GOT3 (cell line): ENCODE data around the gene PTK7.

Experiments used
- DNase-seq: peaks from one replicate; lab custom pipeline; 2025; ENCODE audit warnings: mixed read lengths; lab: John Stamatoyannopoulos, UW

PTK7 gene

DNA sequence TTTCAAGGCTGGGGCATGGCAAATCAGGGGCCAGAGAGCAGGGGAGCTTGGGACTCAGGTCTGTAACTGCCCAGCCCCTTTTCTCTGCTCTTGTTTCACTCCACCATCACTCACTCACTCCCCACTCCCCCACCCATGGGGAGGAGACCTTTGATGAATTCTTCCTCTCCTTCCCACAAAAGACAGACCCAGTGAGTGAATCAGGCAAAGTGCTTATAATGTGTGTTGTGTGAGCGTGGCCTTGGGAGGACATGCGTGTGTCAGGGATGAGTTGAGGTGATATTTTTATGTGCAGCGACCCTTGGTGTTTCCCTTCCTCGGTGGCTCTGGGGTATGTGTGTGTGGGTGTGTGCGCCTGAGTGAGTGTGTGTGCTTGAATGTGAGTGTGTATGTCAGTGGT, 104.9 kb downstream of the PTK7 start:
- no peak for DNase-seq

DNA sequence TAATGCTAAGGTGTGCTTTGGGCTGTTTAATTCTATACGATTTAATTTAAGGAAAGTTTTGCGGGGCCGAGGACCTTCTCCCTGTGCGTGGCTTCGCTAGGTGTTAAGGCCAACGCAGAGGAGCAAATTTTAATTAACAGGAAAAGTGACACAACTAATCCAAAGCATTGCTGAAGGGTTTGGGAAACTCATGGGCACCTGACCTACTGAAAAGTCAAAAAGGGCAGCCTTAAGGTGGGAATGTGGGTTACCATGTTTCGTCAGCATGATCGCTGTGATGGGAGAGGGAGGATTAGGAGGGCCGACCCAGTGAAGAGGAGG, 105.5 kb downstream of the PTK7 start:
- DNase-seq, result no peak

DNA sequence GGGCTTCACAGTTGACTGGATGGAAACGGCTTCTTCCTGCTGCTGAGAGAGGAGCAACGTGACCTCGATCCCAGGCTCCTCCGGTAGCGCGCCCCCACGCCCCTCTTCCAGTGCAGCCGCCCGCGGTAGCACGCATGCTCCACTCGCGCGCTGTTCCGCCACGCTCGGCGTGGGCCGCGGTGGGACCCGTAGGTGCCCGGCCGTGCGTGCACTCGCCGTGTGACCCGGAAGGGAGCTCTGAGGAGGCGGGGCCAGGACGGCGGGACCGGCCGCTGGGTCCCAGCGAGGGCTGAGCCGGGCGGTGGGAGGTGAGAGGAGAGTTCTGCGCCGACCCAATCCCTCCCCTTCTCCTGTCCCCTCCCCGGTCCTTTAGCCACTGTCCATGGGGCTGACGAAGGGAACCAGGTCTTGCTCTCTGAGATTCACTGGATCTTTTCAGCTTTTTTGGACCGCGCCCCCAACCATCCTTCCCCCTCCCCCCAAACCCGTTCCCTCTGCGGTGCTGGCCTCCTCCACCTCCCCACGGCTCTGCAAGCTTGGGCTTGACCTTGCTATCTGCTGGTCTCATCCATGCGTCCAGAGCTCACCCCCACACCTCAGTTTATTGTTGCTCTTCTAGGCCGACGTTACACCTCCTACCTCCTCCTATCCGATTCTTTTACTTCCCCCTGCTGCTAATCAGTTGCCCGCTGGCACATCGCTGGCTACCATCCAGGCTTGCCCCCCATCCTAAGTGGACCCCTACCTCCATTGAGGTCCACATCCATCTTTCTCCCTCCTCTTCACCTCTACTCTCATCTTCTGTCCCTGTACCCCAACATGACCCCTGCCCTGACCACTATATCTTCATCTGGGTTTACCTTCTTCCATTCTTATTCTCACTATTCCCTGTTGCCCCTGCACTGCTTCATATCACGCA, 106.1 kb downstream of the PTK7 start, which contains the start of gene CUL9:
CUL9 (plus strand) TSS at position 255 of the 919 bp plus-strand sequence. CDS start 2,115 bp downstream, outside the sequence.
- no peak for DNase-seq

GRCh38 chr6:43183441-43183840, 107.3 kb downstream of the PTK7 start:
- DNase-seq, result no peak

DNA sequence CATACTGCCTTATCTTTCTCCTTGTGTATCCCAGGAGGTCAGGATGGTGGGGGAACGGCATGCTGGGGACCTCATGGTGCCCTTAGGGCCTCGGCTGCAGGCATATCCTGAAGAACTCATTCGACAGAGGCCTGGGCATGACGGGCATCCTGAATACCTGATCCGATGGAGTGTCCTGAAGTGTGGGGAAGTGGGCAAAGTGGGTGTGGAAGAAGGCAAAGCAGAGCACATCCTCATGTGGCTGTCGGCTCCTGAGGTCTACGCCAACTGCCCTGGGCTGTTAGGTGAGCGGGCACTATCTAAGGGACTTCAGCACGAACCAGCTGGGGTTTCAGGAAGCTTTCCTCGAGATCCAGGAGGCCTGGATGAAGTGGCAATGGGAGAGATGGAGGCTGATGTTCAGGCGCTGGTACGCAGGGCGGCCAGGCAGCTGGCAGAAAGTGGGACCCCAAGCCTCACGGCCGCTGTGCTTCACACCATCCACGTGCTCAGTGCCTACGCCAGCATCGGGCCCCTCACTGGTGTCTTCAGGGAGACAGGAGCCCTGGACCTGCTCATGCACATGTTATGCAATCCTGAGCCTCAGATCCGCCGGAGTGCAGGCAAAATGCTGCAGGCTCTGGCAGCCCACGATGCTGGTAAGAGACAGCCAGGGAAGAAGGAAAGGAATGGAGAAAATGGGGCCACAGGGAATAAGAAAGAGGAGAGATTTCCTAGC, 108.3 kb downstream of the PTK7 start:
- no peak for DNase-seq

DNA sequence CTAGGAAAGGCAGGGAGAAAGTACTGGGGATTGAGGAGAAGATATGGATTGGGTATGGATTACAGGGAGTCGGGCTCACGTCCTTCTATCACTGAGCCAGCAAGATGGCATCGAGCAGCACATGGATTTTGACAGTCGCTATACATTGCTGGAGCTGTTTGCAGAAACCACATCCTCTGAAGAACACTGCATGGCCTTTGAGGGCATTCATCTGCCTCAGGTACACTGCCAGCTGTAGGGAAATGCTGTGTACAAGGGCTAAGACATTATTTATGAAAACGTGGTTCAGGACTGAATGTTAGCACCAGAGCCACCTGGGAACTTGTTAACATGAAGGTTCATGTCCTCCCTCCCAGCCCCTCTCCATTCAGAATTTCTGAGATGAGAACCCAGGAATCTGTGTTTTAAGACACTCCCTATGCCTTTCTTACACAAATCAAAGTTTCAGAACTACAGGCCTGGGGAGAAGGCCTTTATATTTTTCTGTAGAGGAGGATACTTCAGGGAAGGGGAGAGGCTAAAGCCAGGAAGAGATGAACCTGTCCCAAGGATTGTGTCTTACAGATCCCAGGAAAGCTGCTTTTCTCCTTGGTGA, 109.4 kb downstream of the PTK7 start:
- no peak for DNase-seq

GRCh38 chr6:43186019-43186418, 109.9 kb downstream of the PTK7 start:
- no peak for DNase-seq

DNA sequence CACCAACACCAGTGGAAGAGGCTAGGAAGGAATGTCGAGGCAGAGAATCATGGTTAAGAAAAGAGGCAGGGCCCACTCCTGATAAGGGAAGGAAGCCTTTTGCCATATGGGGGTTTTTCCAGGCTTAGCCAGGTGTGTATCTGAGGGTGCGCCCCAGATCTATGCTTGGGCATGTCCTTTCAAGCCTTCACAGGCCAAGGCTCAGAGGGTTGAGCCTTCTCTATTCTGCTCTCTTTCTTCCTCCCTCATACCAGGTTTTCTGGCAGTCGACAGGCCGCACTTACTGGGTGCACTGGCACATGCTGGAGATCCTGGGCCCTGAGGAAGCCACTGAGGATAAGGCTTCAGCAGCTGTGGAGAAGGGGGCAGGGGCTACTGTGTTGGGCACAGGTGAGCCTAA, 110.6 kb downstream of the PTK7 start:
- no peak for DNase-seq

GRCh38 chr6:43187821-43188220, 111.7 kb downstream of the PTK7 start:
- no peak for DNase-seq

DNA sequence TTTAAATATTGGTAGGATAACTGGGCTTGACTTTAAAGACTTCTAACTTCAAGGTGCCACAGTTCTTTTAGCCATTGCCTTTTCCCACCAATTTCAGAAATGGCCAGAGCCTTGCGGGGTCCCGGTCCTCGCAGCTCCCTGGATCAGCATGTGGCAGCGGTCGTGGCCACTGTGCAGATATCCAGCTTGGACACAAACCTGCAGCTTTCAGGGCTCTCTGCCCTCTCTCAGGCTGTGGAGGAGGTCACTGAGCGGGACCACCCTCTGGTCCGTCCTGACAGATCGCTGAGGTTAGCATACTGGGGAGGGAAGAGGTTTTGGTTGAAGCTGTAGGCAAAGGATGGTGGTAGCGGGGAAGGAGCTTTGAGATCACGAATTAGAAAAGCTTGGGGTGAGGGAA, 112.3 kb downstream of the PTK7 start:
- no peak for DNase-seq

DNA sequence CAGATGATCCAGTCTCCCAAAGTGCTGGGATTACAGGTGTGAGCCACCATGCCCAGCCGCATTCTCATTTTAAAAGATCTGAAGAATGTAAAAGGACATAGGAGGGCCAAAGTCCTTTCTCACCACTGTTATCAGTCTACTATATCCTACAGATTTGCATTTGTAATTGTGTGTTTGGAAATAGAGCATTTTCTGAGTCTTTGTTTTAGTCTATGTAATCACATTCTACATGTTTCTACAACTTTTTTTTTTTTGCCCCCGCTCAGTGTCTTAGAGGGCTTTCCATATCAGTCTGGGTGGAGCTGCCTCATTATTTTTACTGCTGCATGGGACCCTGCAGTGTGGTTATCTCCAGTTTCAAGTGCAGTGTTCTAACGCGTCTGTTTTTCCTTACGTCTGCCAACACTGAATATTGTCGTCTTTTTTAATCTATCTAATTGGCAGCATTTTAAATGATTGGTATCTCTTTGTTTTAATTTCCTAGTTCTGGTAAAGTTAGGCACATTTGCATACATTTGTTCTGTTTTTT, 113.7 kb downstream of the PTK7 start:
- no peak for DNase-seq

GRCh38 chr6:43192911-43193310, 116.8 kb downstream of the PTK7 start:
- no peak for DNase-seq

DNA sequence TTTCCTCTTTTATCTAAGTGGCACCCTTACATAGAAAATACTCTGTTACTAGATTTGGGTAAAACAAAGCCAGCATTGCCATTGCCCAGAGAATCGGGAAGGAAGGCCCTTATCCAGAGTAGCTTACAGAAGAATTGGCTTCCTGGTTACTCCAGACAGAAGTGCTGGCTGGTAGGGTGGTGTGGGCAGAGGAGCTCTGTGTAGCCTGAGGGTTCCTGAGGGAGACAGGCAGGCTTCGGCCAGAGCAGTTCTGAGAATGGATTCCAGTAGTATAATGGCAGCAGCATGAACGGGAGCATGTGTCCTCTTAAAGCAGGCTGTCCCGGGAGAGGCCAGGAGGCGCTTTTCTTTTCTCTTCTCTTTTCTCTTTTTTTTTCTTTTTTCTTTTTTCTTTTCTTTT, 117.8 kb downstream of the PTK7 start:
- DNase-seq, result no peak

DNA sequence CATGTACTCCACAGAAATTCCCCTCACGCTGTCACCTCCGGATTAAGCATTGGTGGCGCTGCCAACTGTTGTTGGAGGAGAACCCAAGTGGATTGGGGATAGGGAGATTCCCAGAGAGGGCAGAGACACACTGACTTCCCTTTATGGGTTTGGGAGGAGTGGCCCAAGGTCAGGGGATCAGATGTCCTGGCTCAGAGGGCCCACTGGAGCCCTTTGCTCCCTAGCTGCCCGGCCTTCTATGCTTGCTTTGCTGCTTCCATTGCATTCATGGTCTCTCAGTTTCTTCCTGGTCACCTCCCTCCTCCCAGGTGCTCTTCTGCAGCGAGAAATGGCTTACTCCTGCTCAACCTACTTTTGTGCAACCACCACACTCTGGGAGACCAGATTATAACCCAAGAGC, 120.2 kb downstream of the PTK7 start:
- no peak for DNase-seq

- DNase-seq, result no peak
Observed at GRCh38 chr6:43199912-43200311, 123.8 kb downstream of the PTK7 start.

DNA sequence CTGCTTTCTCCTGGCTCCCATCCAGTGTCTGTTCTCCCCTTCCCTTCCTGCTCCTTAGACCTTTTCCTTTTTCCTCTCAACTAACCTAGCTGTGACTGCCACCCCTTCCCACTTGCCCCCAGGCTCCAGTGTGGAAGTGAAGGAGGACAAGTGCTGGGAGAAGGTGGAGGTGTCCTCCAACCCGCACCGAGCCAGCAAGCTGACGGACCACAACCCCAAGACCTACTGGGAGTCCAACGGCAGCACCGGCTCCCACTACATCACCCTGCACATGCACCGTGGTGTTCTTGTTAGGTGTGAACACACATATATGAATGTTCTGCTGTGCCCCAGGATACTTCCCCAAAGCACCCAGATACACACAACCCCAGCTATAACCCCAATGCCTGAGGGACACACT, 124.4 kb downstream of the PTK7 start:
- DNase-seq, result no peak

DNA sequence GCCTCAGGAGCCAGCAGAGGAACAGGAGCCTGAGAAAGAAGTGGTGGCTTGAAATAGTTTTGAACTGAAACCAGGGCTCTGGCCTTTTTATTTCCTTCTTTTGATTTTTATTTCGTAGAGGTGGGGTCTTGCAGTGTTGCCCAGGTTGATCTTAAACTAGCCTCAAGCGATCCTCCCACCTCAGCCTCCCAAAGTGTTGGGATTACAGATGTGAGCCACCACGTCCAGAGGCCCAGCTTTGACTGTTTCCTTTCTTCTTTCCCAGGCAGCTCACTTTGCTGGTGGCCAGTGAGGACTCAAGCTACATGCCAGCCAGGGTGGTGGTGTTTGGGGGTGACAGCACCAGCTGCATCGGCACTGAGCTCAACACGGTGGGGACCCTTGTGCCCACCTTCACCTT, 126.3 kb downstream of the PTK7 start:
- DNase-seq, result no peak

DNA sequence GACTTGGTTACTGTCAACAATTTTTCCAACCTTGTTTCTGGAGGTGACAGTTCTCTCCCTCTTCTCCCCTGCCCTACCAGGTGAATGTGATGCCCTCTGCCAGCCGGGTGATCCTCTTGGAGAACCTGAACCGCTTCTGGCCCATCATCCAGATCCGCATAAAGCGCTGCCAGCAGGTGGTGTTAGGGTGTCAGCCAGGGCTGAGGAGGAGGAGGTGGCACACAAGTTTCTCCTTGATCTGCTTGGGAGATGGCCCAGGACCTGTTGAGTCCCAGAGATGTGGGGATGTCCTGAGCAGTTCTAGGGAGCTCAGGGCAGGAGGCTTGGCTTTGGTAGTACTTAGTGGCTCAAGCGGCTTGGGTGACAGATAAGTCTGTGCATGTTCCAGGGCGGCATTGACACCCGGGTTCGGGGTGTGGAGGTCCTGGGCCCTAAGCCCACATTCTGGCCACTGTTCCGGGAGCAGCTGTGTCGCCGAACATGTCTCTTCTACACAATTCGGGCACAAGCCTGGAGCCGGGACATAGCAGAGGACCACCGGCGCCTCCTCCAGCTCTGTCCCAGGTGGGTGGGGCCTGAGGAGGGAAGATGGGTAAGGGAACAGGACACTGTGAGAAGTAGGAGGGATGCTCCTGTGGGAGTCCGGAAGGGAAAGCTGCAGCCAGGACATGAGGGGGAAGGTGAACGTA, 127.1 kb downstream of the PTK7 start:
- no peak for DNase-seq

DNA sequence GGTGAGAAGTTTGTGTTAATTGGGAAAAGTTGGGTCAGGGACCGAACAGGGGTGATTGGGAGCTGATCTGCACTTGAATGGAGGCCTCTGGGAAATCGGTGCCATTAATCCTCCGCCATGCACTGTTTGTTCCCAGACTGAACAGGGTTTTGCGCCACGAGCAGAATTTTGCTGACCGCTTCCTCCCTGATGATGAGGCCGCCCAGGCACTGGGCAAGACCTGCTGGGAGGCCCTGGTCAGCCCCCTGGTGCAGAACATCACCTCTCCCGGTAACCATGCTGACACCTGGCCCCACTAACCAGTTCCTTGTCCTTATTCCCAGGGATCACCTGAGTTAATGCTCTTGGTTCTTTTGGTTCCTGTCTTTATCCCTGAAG, 127.6 kb downstream of the PTK7 start:
- DNase-seq, result no peak

DNA sequence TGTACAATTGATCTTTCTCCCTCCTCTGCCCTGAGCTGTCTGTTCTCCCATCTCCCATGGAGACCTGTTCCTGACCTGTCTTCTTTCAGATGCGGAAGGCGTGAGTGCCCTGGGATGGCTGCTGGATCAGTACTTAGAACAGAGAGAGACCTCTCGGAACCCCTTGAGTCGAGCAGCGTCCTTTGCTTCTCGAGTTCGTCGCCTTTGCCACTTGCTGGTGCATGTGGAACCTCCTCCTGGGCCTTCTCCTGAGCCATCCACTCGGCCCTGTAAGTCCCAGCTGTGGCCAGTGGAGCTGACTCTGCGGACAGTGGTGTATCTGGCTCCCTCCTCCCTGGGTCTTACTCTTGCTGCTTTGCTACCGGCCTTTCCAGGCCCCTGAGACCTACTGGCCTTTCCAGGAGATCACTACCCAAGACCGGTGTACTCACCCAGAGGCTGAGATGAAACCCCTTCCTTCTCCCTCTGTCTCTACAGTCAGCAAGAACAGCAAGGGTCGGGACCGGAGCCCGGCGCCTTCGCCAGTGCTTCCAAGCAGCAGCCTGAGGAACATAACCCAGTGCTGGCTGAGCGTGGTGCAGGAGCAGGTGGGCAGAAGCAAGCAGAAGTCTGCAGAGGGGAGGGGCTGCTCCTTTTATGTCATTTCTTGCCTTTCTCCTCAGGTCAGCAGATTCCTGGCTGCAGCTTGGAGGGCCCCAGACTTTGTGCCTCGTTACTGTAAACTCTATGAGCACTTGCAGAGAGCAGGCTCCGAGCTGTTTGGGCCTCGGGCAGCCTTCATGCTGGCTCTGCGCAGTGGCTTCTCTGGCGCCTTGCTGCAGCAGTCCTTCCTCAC, 128.4 kb downstream of the PTK7 start:
- DNase-seq, result no peak

DNA sequence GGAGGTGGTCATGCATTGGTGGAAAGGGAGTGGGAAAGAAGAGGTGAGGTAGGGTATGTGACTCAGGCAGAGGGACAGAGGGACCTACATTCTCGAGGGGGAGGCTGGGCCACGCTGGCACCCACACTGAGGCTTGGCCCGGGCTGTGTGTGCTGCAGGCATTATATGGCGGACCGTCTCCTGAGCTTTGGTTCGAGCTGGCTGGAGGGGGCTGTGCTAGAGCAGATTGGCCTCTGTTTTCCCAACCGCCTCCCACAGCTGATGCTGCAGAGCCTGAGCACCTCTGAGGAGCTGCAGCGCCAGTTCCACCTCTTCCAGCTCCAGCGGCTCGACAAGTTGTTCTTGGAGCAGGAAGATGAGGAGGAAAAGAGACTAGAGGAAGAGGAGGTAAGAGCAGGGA, 129.7 kb downstream of the PTK7 start:
- no peak for DNase-seq
